HUES48 (cell line): ENCODE results near the gene NDE1.

Source experiments
- H3K27ac ChIP-seq: one replicate; pipeline ENCODE4 v1.7.0; 2013; ENCODE audit warnings: low read depth, low read length, inconsistent platforms
- H3K27me3 ChIP-seq: 2 replicates; pipeline ENCODE4 v1.6.1; 2013; ENCODE audit warnings: mild to moderate bottlenecking, low read length; ENCODE audit not compliant: control insufficient read depth, insufficient read depth
- H3K36me3 ChIP-seq: 2 replicates; pipeline ENCODE4 v1.6.1; 2013; ENCODE audit warnings: low read length; ENCODE audit not compliant: control insufficient read depth, insufficient read depth
- H3K4me1 ChIP-seq: 2 replicates; pipeline ENCODE4 v1.6.1; 2013; ENCODE audit warnings: mild to moderate bottlenecking, low read length; ENCODE audit not compliant: control insufficient read depth, insufficient read depth
- H3K4me3 ChIP-seq: 2 replicates; pipeline ENCODE4 v1.5.1; 2013; ENCODE audit warnings: mild to moderate bottlenecking, low read depth, low read length
- H3K9ac ChIP-seq: 2 replicates; pipeline ENCODE4 v1.6.1; 2013; ENCODE audit warnings: mild to moderate bottlenecking, low read depth, low read length, moderate library complexity
- H3K9me3 ChIP-seq: 2 replicates; pipeline ENCODE4 v1.6.1; 2013; ENCODE audit warnings: low read length; ENCODE audit not compliant: control insufficient read depth, insufficient read depth

NDE1 gene

DNA sequence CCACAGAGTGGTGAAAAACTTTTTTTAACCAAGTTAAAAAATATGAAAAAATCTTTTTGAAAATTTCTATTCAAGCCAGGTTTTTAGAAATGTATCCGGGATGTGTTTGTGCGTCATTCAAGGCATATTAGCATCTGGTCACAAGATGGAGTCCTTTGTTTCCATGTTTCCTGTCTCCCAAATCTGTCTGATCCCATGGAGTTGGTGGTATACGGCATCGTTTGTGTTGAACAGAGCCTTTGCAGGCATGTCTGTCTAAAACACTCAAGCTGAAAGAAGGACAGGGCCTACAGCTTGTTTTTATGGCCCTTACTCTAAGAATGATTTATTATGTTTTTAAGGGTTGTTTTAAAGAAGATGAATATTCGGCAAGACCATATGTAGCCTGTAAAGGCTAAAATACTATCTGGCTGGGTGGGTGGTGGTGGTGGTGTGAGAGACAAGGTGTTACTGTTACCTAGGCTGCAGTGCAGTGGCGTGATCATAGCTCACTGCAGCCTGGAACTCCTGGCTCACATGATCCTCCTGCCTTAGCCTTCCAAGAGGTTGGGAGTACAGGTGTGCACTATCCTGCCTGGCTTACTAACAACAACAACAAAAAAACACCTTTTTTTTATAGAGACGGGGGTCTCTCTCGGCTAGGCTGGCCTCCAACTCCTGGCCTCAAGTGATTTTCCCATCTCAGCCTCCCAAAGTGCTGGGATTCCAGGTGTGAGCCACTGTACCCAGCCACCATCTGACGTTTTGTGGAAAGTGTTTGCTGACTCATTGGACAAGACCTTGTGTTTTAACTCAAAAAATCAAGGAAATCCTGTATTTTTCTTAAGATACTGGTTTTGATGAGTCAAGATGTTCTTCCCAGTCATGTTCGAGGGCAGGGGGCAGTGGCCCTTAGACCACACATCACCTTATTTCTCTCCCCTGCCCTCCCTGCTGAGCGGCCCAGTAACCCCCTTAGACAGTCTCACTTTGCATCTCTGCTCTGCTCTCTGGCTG is 52.2 kb downstream of the NDE1 start:
- peaks cover 40% of the 10 kb centered on the region for H3K36me3 ChIP-seq
- 0 out of 2 replicates have a peak, but pooled peaks cover 5% of the 10 kb centered on the region for H3K4me1 ChIP-seq
- H3K9ac ChIP-seq, result no peak overlapping the region
- no peak overlapping the region for H3K4me3 ChIP-seq
- H3K9me3 ChIP-seq, result no peaks in the 10 kb centered on the region
- H3K27ac ChIP-seq, result no peak overlapping the region
- no peaks in the 10 kb centered on the region for H3K27me3 ChIP-seq

GRCh38 chr16:15703029-15703736 is 53.1 kb downstream of the NDE1 start:
- H3K27me3 ChIP-seq, result no peaks in the 10 kb centered on the region
- H3K9me3 ChIP-seq, result no peaks in the 10 kb centered on the region
- H3K9ac ChIP-seq, result no peak overlapping the region
- no peak overlapping the region for H3K27ac ChIP-seq
- no peak overlapping the region for H3K4me3 ChIP-seq
- peaks cover 32% of the 10 kb centered on the region for H3K36me3 ChIP-seq
- 0 out of 2 replicates have a peak, but pooled peaks cover 5% of the 10 kb centered on the region for H3K4me1 ChIP-seq

DNA sequence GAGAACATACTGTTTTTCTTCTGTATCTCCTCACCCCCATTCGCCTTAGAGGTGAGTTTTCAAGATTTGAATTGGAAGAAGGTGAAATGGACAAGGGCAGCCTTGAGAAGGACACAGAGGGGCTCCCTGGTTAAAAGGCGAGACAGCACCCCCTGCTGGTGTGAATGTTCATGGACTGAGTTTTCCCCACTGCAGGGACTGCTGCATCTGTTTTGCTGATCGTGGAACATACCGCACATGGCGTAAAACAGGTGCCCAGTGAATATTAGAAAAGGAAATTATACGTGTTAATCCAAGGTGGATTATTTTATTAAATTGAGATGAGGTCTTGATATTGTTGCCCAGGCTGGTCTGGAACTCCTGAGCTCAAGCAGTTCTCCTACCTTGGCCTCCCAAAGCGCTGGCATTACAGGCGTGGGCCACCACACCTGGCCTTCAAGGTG is 54.5 kb downstream of the NDE1 start:
- H3K9ac ChIP-seq, result no peak overlapping the region
- no peak overlapping the region for H3K4me3 ChIP-seq
- H3K27me3 ChIP-seq, result no peaks in the 10 kb centered on the region
- 0 out of 2 replicates have a peak, but pooled peaks cover 5% of the 10 kb centered on the region for H3K4me1 ChIP-seq
- H3K36me3 ChIP-seq, result peaks cover 20% of the 10 kb centered on the region
- no peak overlapping the region for H3K27ac ChIP-seq
- no peaks in the 10 kb centered on the region for H3K9me3 ChIP-seq

- Histone ChIP-seq H3K36me3 (peaks cover 15% of the 10 kb centered on the region), H3K4me1 (0 out of 2 replicates have a peak, but pooled peaks cover 5% of the 10 kb centered on the region), H3K27ac (no peak overlapping the region), H3K4me3 (no peak overlapping the region), H3K9me3 (no peaks in the 10 kb centered on the region), H3K27me3 (no peaks in the 10 kb centered on the region), H3K9ac (no peak overlapping the region)
Observed at GRCh38 chr16:15705064-15705565, 55.1 kb downstream of the NDE1 start.

GRCh38 chr16:15707332-15707731 is 57.3 kb downstream of the NDE1 start:
- H3K36me3 ChIP-seq, result no peaks in the 10 kb centered on the region

GRCh38 chr16:15708096-15708495 is 58.1 kb downstream of the NDE1 start:
- H3K4me1 ChIP-seq, result 0 out of 2 replicates have a peak, but pooled peaks cover 5% of the 10 kb centered on the region
- H3K36me3 ChIP-seq, result no peaks in the 10 kb centered on the region
- no peak overlapping the region for H3K4me3 ChIP-seq
- H3K9ac ChIP-seq, result no peak overlapping the region
- no peak overlapping the region for H3K27ac ChIP-seq
- H3K9me3 ChIP-seq, result no peaks in the 10 kb centered on the region
- no peaks in the 10 kb centered on the region for H3K27me3 ChIP-seq

More at GRCh38 chr16:15707332-15707731, 57.3 kb downstream of the NDE1 start:
- 0 out of 2 replicates have a peak, but pooled peaks cover 5% of the 10 kb centered on the region for H3K4me1 ChIP-seq
- H3K27me3 ChIP-seq, result no peaks in the 10 kb centered on the region
- no peaks in the 10 kb centered on the region for H3K9me3 ChIP-seq
- H3K27ac ChIP-seq, result no peak overlapping the region
- H3K9ac ChIP-seq, result no peak overlapping the region
- H3K4me3 ChIP-seq, result no peak overlapping the region

DNA sequence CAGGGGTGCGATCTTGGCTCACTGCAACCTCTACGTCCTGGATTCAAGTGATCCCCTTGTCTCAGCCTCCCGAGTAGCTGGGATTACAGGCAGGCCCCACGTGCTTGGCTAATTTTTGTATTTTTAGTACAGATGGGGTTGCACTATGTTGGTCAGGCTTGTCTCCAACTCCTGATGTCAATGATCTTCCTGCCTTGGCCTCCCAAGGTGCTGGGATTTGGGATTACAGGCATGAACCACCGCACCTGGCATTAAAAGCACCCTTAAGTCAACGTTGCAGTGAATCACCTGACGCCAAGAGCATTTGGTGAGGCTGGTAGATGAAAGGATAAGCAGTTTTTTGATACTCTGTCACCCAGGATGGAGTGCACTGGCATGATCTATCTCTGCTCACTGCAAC is 59.0 kb downstream of the NDE1 start:
- no peaks in the 10 kb centered on the region for H3K27me3 ChIP-seq
- H3K4me1 ChIP-seq, result 0 out of 2 replicates have a peak, but pooled peaks cover 5% of the 10 kb centered on the region
- H3K9me3 ChIP-seq, result no peaks in the 10 kb centered on the region
- H3K36me3 ChIP-seq, result no peaks in the 10 kb centered on the region
- no peak overlapping the region for H3K4me3 ChIP-seq
- no peak overlapping the region for H3K9ac ChIP-seq
- no peak overlapping the region for H3K27ac ChIP-seq

- Histone ChIP-seq H3K9ac (no peak overlapping the region), H3K27me3 (no peaks in the 10 kb centered on the region), H3K4me3 (no peak overlapping the region), H3K9me3 (no peaks in the 10 kb centered on the region), H3K4me1 (no peaks in the 10 kb centered on the region), H3K36me3 (peaks cover 8% of the 10 kb centered on the region; the same call in 1 of the 2 replicates), H3K27ac (no peak overlapping the region)
Observed at GRCh38 chr16:15714393-15715172, 64.5 kb downstream of the NDE1 start.

DNA sequence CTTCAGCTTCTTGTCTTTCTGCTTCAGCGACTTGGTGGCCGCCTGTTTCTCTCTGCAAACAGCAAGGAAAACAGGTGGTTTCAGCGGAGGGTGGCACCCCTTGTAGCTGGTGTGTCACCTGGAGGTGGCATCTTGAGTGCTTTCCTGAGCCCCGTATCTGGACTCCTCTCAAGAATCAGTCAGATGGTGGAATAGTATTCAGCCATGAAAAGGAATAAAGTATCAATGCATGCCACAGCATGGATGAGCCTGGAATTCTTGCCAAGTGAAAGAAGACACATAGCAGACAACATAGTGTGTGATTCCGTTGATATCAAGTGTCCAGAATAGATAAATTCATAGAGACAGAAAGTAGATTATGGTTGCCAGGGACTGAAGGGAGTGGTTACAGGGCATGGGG is 65.2 kb downstream of the NDE1 start:
- Histone ChIP-seq H3K27ac (no peak overlapping the region), H3K9ac (no peak overlapping the region), H3K4me3 (no peak overlapping the region), H3K27me3 (no peaks in the 10 kb centered on the region), H3K9me3 (no peaks in the 10 kb centered on the region), H3K36me3 (peaks cover 8% of the 10 kb centered on the region; the same call in 1 of the 2 replicates), H3K4me1 (no peaks in the 10 kb centered on the region)

GRCh38 chr16:15716694-15717447 is 66.8 kb downstream of the NDE1 start:
- Histone ChIP-seq H3K4me3 (no peak overlapping the region), H3K36me3 (peaks cover 8% of the 10 kb centered on the region; the same call in 1 of the 2 replicates), H3K4me1 (no peaks in the 10 kb centered on the region), H3K27me3 (no peaks in the 10 kb centered on the region), H3K27ac (no peak overlapping the region), H3K9ac (no peak overlapping the region), H3K9me3 (no peaks in the 10 kb centered on the region)
